HS-5 (cell line): ENCODE results near the gene GALNT18.

ENCODE experiments used
- DNase-seq: peaks from one replicate; pipeline ENCODE4 v3.0.0-alpha.2; 2012; ENCODE audit warnings: low read depth

The GALNT18 gene

GRCh38 chr11:11563200-11563975, 58.4 kb downstream of the GALNT18 start:
- no peak for DNase-seq

GRCh38 chr11:11561991-11562390, 59.8 kb downstream of the GALNT18 start:
- DNase-seq, result no peak

GRCh38 chr11:11558826-11559225, 63.0 kb downstream of the GALNT18 start:
- DNase-seq, result no peak

GRCh38 chr11:11558396-11558795, 63.4 kb downstream of the GALNT18 start:
- no peak for DNase-seq

- no peak for DNase-seq
These were observed 66.6 kb downstream of the GALNT18 start for GRCh38 chr11:11555208-11555607.

- no peak for DNase-seq
These were observed 68.2 kb downstream of the GALNT18 start for GRCh38 chr11:11553573-11553972.

- no peak for DNase-seq
These were observed 69.2 kb downstream of the GALNT18 start for GRCh38 chr11:11552529-11553087.

- DNase-seq, result no peak
These were observed 71.3 kb downstream of the GALNT18 start for GRCh38 chr11:11550534-11550933.

- DNase-seq, result no peak
These were observed 76.2 kb downstream of the GALNT18 start for GRCh38 chr11:11545285-11546275.

- no peak for DNase-seq
These were observed 78.1 kb downstream of the GALNT18 start for GRCh38 chr11:11543656-11544055.

- no peak for DNase-seq
These were observed 81.6 kb downstream of the GALNT18 start for GRCh38 chr11:11540157-11540556.

- DNase-seq, result no peak
These were observed 83.4 kb downstream of the GALNT18 start for GRCh38 chr11:11538277-11538960.

- no peak for DNase-seq
These were observed 83.9 kb downstream of the GALNT18 start for GRCh38 chr11:11537871-11538270.

- no peak for DNase-seq
These were observed 84.4 kb downstream of the GALNT18 start for GRCh38 chr11:11537372-11537771.

GRCh38 chr11:11536650-11537049, 85.2 kb downstream of the GALNT18 start:
- DNase-seq, result no peak

GRCh38 chr11:11535611-11536010, 86.2 kb downstream of the GALNT18 start:
- DNase-seq, result no peak

GRCh38 chr11:11534981-11535380, 86.8 kb downstream of the GALNT18 start:
- DNase-seq, result no peak

GRCh38 chr11:11533751-11534150, 88.1 kb downstream of the GALNT18 start:
- DNase-seq, result no peak

- no peak for DNase-seq
These were observed 88.7 kb downstream of the GALNT18 start for GRCh38 chr11:11533057-11533456.

GRCh38 chr11:11532574-11532973, 89.2 kb downstream of the GALNT18 start:
- no peak for DNase-seq

- DNase-seq, result no peak
These were observed 90.5 kb downstream of the GALNT18 start for GRCh38 chr11:11531131-11531908.
